Activated B cell treated with CpG ODN at 0.5 μM for 24 hours (primary cell): ENCODE results near the gene SEMA3D. TPM values are rescaled to one million over a fixed set of nuclear protein-coding genes. Genes with fewer than 3 reads are reported as not detected.

ENCODE experiments used
- ATAC-seq: fragments of 200-7000 bp; cut with Tn5 transposase; one replicate; pipeline ENCODE4 v1.10.0; 2021; ENCODE audit warnings: low read depth, mild to moderate bottlenecking, moderate library complexity
- CTCF ChIA-PET: fragments of 350-600 bp; sonication (Branson Sonifier 250); formaldehyde crosslinking; loops from one replicate; lab custom pipeline; 2021; ENCODE audit warnings: antibody characterized with exemption; lab: Charles Lee
- POLR2A ChIA-PET: fragments of 350-600 bp; sonication (Branson Sonifier 250); formaldehyde crosslinking; loops from one replicate; lab custom pipeline; 2021; ENCODE audit warnings: antibody characterized with exemption; lab: Charles Lee
- DNase-seq: peaks from one replicate; pipeline ENCODE4 v3.0.0; 2022
- H3K27ac Mint-ChIP-seq: one replicate; pipeline ENCODE4 v1.8.0; 2020; ENCODE audit warnings: mixed read lengths
- H3K27me3 Mint-ChIP-seq: one replicate; pipeline ENCODE4 v1.8.0; 2021; ENCODE audit warnings: mixed read lengths
- H3K36me3 Mint-ChIP-seq: one replicate; pipeline ENCODE4 v1.8.0; 2021; ENCODE audit warnings: low read depth, mixed read lengths
- H3K4me1 Mint-ChIP-seq: one replicate; pipeline ENCODE4 v1.8.0; 2021; ENCODE audit warnings: mixed read lengths
- H3K4me3 Mint-ChIP-seq: one replicate; pipeline ENCODE4 v1.8.0; 2020; ENCODE audit warnings: mild to moderate bottlenecking, mixed read lengths
- H3K9me3 Mint-ChIP-seq: one replicate; pipeline ENCODE4 v1.8.0; 2020; ENCODE audit warnings: mixed read lengths
- intact Hi-C: fragments of 100-400 bp; cut with micrococcal nuclease; formaldehyde crosslinking; loops from one replicate; pipeline ENCODE4 v1.15.1; 2024
- total RNA-seq: library from RNA; stranded (reverse); gene quantifications from 2 replicates; pipeline ENCODE4 v1.2.3, GENCODE V29; 2022
- TF ChIP-seq, protein P1 (sequence below): fragments of 200-600 bp; IDR thresholded peaks from one replicate; pipeline ENCODE4 v1.8.0; 2022; ENCODE audit warnings: antibody characterized with exemption, mild to moderate bottlenecking

Gene SEMA3D
- total RNA-seq, 1 donor from 2014 or later: not detected

DNA sequence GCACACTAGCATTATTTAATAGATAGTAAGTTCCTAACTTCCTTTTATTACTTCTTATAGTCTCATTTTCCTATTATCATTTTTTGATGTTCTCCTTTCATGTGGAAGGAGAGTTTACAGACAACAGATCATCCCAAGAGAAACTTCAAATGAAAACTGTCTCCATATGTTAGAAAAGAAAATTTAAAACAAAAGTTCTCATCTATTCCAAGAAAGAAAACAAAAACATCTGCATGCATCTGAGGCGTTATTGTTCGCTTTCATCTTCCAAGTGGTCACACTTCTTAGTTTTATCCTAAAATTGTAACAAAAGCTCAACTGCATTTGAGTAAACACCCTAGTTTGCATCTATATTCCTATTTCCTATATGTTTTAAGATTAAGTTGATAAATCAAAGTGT, 126.2 kb downstream of the SEMA3D start:
- POLR2A ChIA-PET: no interaction called here
- H3K27me3 Mint-ChIP-seq: no peaks in the 10 kb centered on the region
- DNase-seq (no peak), ATAC-seq (no peak)
- TF ChIP-seq, protein P1, sequence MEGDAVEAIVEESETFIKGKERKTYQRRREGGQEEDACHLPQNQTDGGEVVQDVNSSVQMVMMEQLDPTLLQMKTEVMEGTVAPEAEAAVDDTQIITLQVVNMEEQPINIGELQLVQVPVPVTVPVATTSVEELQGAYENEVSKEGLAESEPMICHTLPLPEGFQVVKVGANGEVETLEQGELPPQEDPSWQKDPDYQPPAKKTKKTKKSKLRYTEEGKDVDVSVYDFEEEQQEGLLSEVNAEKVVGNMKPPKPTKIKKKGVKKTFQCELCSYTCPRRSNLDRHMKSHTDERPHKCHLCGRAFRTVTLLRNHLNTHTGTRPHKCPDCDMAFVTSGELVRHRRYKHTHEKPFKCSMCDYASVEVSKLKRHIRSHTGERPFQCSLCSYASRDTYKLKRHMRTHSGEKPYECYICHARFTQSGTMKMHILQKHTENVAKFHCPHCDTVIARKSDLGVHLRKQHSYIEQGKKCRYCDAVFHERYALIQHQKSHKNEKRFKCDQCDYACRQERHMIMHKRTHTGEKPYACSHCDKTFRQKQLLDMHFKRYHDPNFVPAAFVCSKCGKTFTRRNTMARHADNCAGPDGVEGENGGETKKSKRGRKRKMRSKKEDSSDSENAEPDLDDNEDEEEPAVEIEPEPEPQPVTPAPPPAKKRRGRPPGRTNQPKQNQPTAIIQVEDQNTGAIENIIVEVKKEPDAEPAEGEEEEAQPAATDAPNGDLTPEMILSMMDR: no peak
- H3K36me3 Mint-ChIP-seq: no peaks in the 10 kb centered on the region
- intact Hi-C loops: no loop called here
- CTCF ChIA-PET: no interaction called here
- H3K27ac Mint-ChIP-seq: no peak overlapping the region
- no peak overlapping the region for H3K4me3 Mint-ChIP-seq
- no peaks in the 10 kb centered on the region for H3K9me3 Mint-ChIP-seq
- H3K4me1 Mint-ChIP-seq: no peaks in the 10 kb centered on the region

DNA sequence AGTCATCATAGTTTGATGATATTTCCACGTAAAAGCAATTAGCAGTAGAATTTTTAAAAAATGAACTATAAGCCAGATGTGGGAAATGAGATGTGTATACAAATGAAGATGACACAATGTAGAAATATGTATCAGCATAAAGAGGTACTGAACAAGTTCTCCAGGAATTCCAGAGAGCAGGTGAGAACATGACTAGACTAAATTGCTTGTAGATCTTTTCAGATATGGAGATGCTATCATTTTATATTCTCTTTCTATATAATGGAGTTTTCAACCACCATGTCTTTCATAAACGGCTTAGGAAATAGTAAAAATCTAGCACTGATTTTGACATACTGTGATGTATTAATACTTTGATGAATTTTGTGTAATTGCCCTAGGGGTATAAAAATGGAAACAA, 130.9 kb downstream of the SEMA3D start:
- intact Hi-C loops: no loop called here
- Mint-ChIP-seq H3K36me3 (no peaks in the 10 kb centered on the region), H3K4me1 (no peaks in the 10 kb centered on the region), H3K9me3 (no peaks in the 10 kb centered on the region), H3K4me3 (no peak overlapping the region), H3K27ac (no peak overlapping the region), H3K27me3 (no peaks in the 10 kb centered on the region)
- TF ChIP-seq, protein P1: no peak
- ChIA-PET POLR2A (no interaction called here), CTCF (no interaction called here)
- no peak for ATAC-seq
- no peak for DNase-seq

GRCh38 chr7:85055196-85055595, 131.7 kb downstream of the SEMA3D start:
- H3K36me3 Mint-ChIP-seq: no peaks in the 10 kb centered on the region
- no peak overlapping the region for H3K4me3 Mint-ChIP-seq
- intact Hi-C loops: no loop called here
- DNase-seq: no peak
- no peak overlapping the region for H3K27ac Mint-ChIP-seq
- H3K4me1 Mint-ChIP-seq: no peaks in the 10 kb centered on the region
- no peaks in the 10 kb centered on the region for H3K27me3 Mint-ChIP-seq
- TF ChIP-seq, protein P1: no peak
- CTCF ChIA-PET: no interaction called here
- no peak for ATAC-seq
- no peaks in the 10 kb centered on the region for H3K9me3 Mint-ChIP-seq
- POLR2A ChIA-PET: no interaction called here

GRCh38 chr7:85054306-85054705, 132.6 kb downstream of the SEMA3D start:
- Mint-ChIP-seq H3K4me1 (no peaks in the 10 kb centered on the region), H3K27ac (no peak overlapping the region), H3K27me3 (no peaks in the 10 kb centered on the region), H3K36me3 (no peaks in the 10 kb centered on the region), H3K4me3 (no peak overlapping the region), H3K9me3 (no peaks in the 10 kb centered on the region)
- ChIA-PET POLR2A (no interaction called here), CTCF (no interaction called here)
- ATAC-seq: no peak
- no peak for DNase-seq
- TF ChIP-seq, protein P1: no peak
- intact Hi-C loops: no loop called here

GRCh38 chr7:85052894-85053293, 134.0 kb downstream of the SEMA3D start:
- H3K27ac Mint-ChIP-seq: no peak overlapping the region
- POLR2A ChIA-PET: no interaction called here
- no peak for ATAC-seq
- intact Hi-C loops: no loop called here
- H3K27me3 Mint-ChIP-seq: no peaks in the 10 kb centered on the region
- CTCF ChIA-PET: no interaction called here
- no peak for DNase-seq
- no peaks in the 10 kb centered on the region for H3K36me3 Mint-ChIP-seq
- TF ChIP-seq, protein P1: no peak
- no peak overlapping the region for H3K4me3 Mint-ChIP-seq
- H3K9me3 Mint-ChIP-seq: no peaks in the 10 kb centered on the region
- H3K4me1 Mint-ChIP-seq: no peaks in the 10 kb centered on the region
